Measurements from ENCODE around the gene CYP27C1.
A peak's percentile ranks its signal among the peaks of the same experiment; 100 is the strongest.
"Not testable (repeated sequence)": the region's sequence is repeated elsewhere in the genome, so short reads cannot be mapped to it uniquely, and the experiment has no call there.

CYP27C1 gene

GRCh38 chr2:127170021-127170420, 50.1 kb downstream of the CYP27C1 start:
- DNase-seq (ENCODE audit: low spot score) = no peak

GRCh38 chr2:127169066-127169660, 50.9 kb downstream of the CYP27C1 start:
- DNase-seq (ENCODE audit: low spot score) = no peak

GRCh38 chr2:127166231-127166860, 53.8 kb downstream of the CYP27C1 start:
- DNase-seq (ENCODE audit: low spot score) = no peak

GRCh38 chr2:127165539-127165935, 54.6 kb downstream of the CYP27C1 start:
- DNase-seq (ENCODE audit: low spot score) = peak; percentile 52

GRCh38 chr2:127164761-127165538, 55.1 kb downstream of the CYP27C1 start:
- DNase-seq (ENCODE audit: low spot score) = no peak

- no peak for DNase-seq (ENCODE audit: low spot score)
Observed at GRCh38 chr2:127163921-127164320, 56.2 kb downstream of the CYP27C1 start.

- DNase-seq (ENCODE audit: low spot score) = not testable (repeated sequence)
Observed at GRCh38 chr2:127163090-127163406, 57.1 kb downstream of the CYP27C1 start.

- DNase-seq (ENCODE audit: low spot score) = no peak
Observed at GRCh38 chr2:127162261-127163089, 57.6 kb downstream of the CYP27C1 start.

- no peak for DNase-seq (ENCODE audit: low spot score)
Observed at GRCh38 chr2:127161176-127162136, 58.6 kb downstream of the CYP27C1 start.

- no peak for DNase-seq (ENCODE audit: low spot score)
Observed at GRCh38 chr2:127160676-127161075, 59.4 kb downstream of the CYP27C1 start.

- DNase-seq (ENCODE audit: low spot score) = no peak
Observed at GRCh38 chr2:127159543-127159942, 60.6 kb downstream of the CYP27C1 start.

GRCh38 chr2:127158614-127159290, 61.3 kb downstream of the CYP27C1 start:
- DNase-seq (ENCODE audit: low spot score) = no peak

GRCh38 chr2:127157651-127158485, 62.2 kb downstream of the CYP27C1 start:
- DNase-seq (ENCODE audit: low spot score) = no peak

GRCh38 chr2:127157114-127157513, 63.0 kb downstream of the CYP27C1 start:
- no peak for DNase-seq (ENCODE audit: low spot score)

GRCh38 chr2:127155947-127156346, 64.2 kb downstream of the CYP27C1 start:
- no peak for DNase-seq (ENCODE audit: low spot score)

GRCh38 chr2:127155028-127155581, 65.0 kb downstream of the CYP27C1 start:
- no peak for DNase-seq (ENCODE audit: low spot score)

GRCh38 chr2:127154396-127154795, 65.7 kb downstream of the CYP27C1 start:
- DNase-seq (ENCODE audit: low spot score) = no peak

GRCh38 chr2:127153691-127154158, 66.4 kb downstream of the CYP27C1 start:
- DNase-seq (ENCODE audit: low spot score) = no peak

GRCh38 chr2:127150996-127151395, 69.1 kb downstream of the CYP27C1 start:
- no peak for DNase-seq (ENCODE audit: low spot score)
